Stimulated activated CD8-positive, alpha-beta memory T cell treated with anti-CD3 and anti-CD28 coated beads, Interleukin-2, amount 100 ng/mL, for 1 hour (primary cell): ENCODE measurements around the gene CNP.
"Not testable (repeated sequence)": the region's sequence is repeated elsewhere in the genome, so short reads cannot be mapped to it uniquely, and the experiment has no call there.

Experiments used
- DNase-seq, 2 donors: peaks; one replicate each; pipeline ENCODE4 v3.0.0-alpha.2; 2020; ENCODE audit warnings: low read depth in 2 of 2

Gene CNP

DNA sequence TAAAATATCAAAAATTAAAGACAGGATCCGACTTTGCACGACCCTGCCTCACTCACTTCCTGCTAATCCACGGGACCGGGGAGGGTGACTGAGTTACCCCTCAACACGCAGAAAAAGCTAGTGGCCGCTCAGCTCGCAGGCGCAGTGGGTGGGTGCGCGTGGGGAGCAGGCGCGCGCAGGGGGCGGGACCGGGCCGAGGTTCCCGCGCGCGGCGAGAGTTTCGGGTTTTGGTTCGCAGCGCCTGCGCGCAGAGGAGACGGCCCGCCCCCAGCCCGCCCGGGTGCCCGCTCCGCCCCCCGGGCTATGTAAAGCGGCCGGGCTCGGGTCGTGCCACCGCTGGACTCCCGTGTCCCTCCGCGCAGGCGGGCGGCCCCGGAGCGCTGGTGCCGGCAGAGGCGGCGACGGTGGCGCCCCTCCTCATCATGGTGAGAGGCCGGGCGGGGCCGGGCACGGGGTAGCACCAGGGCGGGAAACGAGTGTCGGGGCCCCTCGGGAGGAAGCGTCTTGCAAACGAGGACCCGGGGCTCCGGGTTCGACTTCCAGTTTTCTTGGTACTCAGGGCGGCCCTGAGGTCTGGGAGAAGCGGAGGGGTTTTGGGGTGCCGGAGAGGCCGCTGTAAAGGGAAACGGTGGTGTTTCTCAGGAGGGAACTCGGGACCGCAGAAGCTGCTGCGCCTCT lies at the start of gene CNP:
Gene CNP, plus strand, starts transcription at position 333 of the 678 bp plus-strand sequence. Its CDS starts 90 bp downstream, at position 423.
- DNase-seq = peak; percentile 84 to 87

DNA sequence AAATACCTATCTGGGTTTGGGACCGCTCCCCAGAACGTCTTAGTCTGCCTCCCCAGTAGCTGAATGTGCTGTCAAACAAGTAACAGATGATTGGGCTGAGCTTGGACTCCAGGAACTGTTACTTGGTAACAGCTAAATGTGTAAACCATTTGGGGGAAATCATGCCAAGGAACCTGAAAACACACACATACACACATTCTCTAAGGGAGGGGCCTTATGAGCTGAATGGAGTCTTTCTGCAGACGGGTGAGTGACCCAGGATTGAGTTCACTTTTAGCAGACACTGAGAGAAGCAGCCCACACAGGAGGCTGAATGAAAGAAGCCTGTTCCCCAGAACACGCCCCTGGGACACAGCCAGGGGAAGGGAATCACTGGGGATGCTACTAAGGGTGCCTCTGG lies 49.4 kb upstream of the CNP start:
- DNase-seq = no peak

DNA sequence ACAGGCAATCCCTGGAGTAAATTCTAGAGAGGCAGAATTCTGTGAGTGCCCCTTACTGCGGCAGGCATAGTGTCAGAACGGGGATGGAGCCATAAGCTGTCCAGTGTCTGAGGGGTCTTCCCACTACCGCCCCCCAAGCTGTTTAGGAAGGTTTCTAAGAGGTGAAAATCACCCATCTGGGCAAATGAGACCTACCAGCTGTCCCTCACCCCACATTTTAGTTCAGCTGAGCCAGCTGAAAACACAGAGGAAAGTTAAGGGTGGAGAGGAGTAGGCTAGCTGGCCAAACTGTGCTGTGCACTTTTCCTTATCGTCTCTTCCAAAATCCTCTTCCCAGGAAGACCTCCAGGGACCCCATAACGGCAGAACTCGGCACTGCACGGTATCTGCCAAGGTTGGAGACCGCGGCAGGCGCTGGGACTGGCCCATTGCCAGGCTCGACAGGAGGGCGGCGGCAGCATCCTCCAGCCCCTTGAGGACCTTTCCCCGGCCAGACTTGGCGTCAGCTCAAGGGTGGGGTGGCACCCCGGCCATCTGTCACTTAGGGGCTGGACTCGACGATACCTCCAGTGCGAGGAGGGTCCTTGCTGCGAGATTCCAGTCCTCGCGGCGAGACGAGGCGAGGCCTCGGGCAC lies 48.8 kb upstream of the CNP start:
- DNase-seq = peak; percentile 5 to 11

DNA sequence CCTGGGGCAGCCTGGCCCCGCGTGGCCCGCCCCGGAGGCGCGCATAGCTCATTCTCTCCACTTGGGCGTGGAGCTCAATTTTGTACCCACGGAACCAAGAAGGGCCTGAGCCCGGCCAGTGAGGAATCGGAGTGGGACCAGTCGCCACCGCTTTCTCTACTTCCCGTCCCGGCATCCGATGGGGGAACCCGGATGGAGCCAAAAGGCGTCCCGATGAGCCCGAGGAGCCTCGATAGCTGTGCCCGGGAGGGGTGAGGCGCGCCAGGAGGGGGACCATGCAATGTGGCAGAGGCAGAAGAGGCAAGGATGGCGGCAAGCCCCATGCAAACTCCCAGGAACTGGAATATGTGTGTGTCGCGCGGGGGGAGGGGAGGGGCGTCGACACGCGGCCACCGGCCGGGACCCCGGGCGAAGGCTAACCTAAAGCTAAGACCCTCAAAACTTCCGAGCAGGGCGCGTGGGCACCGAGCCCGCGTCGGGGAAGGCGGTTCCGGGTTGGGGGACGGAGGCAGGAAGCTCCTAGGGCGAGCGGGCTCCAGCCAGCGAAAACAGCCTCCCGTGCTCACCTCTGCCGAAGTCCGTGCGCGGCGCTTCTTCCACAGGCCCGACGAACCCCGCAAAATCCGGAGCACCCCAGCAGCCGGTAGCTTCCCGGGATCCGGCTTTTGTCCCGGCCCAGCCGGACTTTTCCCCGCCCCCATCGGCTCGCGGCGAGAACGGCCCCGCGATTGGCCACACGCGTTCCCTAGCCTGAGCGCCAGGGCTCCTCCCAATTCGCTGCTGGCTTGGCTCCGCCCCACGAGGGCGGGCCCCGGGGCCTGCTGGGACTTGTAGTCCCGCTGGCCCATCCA lies 48.1 kb upstream of the CNP start, which contains the start of gene ACLY:
Gene ACLY, minus strand, starts transcription at position 638 of the 851 bp plus-strand sequence. CDS start 5,078 bp downstream, outside the sequence.
- DNase-seq = peak; percentile 87 to 90

DNA sequence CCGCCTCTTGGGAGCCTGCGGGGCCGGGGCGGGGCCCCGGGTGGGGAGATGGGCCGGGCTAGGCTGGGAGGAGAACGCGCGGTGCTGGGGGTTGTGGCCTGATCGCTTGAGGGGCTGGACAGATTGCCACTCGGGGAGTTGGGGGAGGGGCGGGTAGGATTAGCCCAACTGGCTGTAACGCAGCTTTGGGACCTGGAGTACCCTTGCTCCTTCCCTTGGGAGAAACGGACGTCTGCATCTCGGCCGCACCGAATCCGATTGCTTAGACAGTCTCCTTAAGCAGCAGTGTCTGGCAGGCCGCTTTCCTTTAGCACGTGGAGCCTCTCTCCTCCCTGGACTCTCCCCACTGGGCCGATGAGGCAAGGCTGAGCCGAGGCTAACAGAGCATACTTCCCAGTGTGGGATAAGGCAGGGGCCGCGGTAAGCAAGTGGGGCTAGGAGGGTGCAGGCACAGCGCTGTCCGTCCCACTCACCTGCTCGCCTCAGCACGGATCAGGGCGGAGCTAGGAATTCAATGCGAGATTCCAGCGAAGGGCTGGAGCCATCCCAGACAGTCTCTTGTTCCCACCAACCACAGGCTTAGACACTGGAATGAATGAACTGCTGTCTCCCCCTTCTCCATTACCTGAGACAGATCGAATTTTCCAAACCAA lies 47.3 kb upstream of the CNP start:
- DNase-seq = no peak

DNA sequence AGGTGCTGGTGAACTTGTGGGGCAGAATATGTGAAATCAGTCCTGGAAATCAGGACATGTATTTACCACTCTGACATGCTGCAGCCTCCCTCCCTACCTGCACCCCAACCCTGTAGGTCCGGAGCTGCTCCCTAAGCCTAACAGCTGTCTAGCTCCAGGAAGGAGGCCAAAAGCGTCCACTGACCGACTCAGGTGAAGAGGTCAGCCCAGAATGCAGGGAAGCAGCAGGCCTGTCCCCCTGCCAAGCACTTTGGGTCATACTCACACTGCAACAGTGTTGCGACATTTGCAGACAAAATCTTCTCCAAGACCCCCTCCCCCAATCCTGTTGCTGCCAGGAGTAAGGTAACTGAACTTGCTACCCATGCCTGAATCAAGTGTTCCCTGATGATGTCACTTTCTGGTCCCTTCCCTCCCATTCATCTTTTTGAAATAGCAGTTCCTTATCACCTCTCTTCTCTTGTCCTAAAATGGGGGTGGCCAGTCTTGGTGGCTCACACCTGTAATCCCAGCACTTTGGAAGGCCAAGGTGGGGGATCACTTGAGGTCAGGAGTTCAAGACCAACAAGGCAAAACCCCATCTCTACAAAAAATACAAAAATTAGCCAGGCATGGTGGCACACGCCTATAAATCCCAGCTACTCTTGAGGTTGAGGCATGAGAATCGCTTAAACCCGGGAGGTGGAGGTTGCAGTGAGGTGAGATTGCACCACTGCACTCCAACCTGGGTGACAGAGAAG lies 46.6 kb upstream of the CNP start:
- DNase-seq = no peak

DNA sequence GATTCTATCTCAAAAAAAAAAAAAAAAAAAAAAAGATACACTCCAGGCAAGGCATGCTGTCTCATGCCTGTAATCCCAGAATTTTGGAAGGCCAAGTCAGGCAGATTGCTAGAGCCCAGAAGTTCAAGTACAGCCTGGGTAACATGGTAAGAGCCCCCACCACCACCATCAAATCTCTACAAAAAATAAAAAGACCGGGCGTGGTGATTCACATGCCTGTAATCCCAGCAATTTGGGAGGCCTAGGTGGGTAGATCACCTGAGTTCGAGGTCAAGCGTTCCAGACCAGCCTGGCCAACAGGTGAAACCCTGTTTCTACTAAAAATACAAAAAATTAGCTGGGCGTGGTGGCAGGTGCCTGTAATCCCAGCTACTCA lies 46.0 kb upstream of the CNP start:
- no peak for DNase-seq

DNA sequence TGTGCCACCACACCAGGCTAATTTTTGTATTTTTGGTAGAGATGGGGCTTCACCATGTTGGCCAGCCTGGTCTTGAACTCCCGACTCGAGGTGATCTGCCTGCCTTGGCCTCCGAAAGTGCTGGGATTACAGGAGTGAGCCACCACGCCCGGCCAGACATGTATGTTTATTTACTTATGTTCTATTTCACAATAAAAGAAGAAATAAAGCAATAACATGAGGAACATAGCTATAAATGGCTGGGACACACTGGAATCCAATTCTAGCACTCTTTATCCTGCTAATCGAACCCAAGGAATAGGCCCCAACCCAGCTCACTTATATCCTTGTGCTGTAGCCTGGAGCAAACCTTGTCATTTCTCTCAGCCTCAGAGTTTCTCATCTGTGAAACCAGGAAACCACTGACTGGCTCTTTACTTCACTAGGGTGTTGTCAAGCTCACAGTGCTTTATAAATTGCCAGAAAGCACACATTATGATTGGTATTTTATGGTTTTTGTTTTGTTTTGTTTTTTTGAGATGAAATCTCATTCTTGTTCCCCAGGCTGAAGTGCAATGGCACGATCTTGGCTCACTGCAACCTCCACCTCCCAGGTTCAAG lies 40.5 kb upstream of the CNP start:
- DNase-seq = no peak

DNA sequence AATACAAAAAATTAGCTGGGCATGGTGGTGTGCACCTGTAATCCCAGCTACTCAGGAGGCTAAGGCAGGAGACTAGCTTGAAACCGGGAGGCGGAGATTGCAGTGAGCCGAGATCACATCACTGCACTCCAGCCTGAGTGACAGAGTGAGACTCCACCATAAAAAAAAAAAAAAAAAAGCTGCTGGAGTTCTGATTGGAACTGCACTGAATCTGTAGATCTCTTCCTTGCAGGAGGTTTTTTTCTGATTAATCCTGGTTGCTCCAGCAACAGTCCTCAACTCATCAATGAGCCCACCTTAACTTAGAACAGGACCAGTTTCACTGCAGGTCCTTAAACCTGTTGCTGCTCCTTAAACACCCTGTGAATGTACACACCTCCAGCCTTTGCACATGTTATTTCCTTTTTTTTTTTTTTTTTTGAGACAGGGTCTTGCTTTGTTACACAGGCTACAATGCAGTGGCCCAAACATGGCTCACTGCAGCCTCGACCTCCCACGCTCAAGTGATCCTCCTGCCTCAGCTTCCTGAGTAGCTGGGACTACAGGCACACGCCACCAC lies 37.8 kb upstream of the CNP start:
- no peak for DNase-seq

DNA sequence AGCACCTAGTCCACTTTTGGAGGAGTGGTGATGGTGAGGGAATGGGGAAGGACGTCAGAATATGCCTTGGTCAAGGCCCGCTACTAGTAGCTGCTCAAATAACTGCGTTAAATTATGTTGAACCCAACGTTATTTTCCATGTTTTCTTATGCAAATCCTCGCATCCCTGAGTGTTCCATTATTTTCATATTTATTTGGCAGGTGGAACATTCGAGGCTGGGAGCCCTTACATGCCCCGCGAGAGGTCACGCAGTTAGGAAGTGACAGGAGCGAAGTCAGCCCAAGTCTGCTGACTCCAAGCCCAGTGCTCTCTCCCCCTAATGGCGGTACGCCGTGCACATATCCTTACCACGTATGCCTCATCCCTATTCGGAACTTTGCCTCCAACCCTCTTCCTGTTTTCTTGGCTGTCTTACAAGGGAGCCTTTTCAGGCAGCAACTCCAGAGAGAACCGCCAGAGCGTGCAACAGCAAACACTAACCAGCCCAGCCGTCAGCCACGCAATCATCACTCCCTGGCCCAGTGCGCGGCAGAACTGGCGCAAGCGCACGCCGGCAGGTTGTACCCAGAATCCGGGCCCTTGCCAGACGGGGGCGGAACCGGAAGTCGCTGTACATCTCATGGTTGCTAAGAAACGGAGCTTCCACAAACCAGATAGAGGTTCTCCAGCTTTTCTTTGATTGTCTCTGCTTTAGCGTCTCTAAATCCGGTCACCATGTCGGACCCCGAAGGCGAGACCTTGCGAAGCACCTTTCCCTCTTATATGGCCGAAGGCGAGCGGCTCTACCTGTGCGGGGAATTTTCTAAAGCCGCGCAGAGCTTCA lies 36.4 kb upstream of the CNP start, which contains the start of gene ODAD4:
Gene ODAD4, plus strand, starts transcription at position 609 of the 824 bp plus-strand sequence. Its CDS starts 107 bp downstream, at position 716.
- peak; percentile 91 to 92 for DNase-seq

DNA sequence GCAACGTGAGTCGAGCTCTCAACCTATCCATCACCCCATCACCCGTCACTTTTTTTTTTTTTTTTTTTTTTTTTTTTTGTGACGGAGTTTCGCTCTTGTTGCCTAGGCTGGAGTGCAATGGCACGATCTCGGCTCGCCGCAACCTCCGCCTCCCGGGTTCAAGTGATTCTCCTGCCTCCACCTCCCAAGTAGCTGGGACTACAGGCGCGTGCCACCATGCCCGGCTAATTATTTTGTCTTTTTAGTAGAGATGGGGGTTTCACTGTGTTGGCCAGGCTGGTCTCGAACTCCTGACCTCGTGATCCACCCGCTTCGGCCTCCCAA lies 35.8 kb upstream of the CNP start:
- DNase-seq = not testable (repeated sequence)

DNA sequence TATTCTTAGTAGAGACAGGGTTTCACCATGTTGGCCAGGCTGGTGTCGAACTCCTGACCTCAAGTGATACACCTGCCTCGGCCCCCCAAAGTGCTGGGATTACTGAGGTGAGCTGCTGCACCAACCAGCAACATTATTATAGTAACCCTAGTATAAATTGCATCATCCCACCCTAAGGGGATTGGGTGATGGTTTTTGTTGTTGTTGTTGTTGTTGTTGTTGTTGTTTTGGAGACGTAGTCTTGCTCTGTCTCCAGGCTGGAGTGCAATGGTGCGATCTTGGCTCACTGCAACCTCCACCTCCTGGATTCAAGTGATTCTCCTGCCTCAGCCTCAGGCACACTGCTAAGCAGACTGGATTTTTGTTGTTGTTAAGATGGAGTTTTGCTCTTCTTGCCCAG lies 34.9 kb upstream of the CNP start:
- not testable (repeated sequence) for DNase-seq

DNA sequence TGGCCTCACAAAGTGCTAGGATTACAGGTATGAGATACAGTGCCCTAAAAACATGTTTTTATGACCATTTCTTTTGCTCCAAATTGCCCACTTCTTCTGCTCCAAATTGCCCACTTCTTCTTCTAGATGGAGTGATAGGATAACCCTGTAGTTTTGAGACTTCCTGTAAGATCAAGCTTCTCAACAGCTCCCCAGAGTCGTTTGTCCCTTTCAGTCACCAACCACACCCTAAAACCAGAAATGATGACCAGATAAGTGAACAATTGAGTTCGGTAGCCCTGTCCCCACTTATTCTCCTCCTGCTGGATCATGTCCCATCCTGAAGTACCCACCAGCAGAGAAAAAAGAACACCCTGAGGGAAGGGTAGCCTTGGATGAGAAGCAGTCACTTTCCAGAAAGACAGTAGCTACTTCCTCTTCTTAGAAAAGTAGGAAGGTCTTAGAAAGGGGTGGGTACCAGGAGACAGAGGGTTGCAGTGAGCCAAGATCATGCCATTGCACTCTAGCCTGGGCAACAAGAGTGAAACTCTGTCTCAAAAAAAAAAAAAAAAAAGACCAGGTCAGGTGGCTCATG lies 33.7 kb upstream of the CNP start:
- no peak for DNase-seq

DNA sequence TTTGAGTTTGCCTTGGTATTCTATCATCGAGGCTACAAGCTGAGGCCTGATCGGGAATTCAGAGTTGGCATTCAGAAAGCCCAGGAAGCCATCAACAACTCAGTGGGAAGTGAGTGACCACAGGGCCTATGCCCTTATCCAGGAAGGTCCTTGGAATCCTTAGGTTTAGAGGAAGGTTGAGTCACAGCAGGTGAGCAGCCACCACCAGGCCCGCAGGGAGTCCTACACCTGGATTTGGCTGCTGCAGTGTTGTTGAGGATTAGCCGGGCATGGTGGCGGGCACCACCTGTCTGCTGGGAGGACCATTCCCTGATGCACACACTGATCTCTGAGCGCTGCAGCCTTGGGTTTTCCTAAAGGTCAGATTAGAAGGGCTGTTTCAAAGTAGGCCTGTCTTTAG lies 31.0 kb upstream of the CNP start:
- no peak for DNase-seq

DNA sequence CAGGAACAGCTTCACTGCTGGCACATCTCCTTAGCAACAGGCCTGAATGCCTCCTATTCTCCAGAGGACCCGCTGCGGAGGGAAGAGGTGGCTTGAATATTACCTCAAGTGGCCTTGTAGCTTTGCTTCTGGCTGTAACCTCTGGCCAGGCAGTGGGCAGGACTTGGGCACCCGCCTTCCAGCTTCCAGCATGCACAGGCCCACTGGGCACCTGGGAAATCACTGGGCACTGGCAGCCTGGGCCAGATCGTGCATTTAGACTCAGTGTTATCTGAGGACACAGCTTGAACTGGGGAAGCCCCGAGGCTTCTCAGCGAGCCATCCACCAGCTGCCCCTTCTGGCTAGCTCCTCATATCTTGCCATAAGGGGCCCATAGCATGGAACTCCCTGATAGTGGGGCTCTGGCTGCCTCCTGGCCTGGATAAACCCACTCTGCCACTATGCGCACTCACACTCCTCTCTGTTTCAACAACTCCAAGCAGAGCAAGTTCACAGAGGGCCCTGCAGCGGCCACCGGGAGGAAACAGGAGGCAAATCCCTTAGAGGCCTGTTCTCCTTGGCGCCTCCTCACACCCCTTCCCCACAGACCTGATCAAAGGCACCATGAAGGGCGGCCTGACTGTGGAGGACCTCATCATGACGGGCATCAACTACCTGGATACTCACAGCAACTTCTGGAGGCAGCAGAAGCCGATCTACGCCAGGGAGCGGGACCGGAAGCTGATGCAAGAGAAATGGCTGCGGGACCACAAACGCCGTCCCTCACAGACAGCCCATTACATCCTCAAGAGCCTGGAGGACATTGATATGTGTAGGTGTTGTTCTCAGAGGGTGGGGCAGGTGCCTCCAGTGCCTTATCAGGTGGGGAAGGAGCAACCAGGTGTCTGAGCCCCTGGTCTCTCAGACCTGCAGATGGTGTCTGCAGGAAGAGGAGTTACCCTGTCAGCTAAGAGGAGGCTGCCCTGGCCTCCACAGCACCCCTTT lies 28.3 kb upstream of the CNP start:
- DNase-seq = no peak

DNA sequence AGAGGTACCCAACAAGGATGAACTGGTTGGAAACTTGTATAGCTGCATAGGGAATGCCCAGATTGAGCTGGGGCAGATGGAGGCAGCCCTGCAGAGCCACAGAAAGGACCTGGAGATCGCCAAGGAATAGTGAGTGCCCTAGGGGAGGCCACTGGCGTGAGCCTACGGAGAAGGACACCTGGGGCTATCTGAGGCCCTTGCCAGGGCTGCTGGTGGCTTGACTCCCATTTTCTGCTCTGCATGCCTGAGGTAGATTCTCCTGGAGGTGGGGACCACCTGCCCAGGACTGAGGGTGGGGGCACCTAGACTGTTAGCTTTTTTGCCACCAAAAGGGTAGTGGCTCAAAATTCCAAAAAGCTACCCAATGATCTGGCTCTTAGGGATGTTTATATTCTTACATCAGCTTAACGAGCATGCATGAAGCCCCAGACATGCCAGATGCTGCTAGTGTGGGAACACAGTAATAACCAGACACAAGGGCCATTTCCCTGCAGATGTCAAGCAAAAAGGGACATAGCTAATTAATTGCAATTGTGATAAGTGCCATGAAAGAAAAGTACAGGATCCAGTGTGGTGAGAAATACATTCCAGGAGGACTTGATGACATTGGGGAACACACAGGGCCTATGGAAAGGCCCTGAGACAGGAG lies 27.4 kb upstream of the CNP start:
- DNase-seq = no peak

DNA sequence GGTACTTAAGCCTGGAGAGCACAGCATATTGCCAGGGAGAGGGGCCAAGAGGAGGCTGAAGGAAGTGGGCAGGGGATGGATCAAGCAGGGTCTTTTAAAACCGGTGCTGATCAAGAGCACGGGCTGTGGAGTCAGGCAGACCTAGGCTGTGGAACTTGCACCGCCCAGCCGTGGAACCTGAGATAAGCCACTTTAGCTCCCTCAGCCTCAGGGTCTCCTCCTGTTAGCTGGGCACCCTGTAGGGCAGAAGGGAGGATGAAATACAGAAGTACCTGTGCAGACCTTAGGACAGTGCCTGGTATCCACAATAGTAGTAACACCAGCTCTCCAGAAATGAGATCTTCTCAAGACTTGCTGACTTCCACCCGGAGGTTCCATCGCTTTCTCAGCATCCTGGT lies 26.9 kb upstream of the CNP start:
- no peak for DNase-seq

DNA sequence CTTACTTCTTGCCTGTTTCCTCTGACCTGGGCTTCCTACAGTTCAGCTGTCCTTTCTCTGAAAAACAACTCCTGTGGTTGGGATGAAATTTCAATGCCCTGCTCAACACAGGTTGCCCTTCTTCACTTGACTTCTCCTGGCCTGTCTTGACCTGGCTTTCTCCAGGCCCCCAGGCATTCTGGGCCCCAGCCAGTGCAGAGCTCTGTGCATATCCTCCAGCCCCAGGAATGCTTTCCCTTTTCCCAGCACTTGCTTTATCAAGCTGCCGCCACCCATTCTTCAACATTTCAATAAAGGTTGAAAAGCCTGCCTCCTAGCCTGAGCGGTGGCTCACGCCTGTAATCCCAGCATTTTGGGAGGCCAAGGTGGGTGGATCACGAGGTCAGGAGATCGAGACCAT lies 25.4 kb upstream of the CNP start:
- DNase-seq = no peak
